HepG2 (cell line): ENCODE data around the gene ZFP36L2. TPM values are rescaled to one million over a fixed set of nuclear protein-coding genes. Genes with fewer than 3 reads are reported as not detected.

Experiments used
- ATF1 ChIP-seq: IDR thresholded peaks from 2 replicates; pipeline ENCODE4 v1.6.1; 2016; ENCODE audit warnings: mild to moderate bottlenecking, control low read depth
- CBX5 ChIP-seq: sonication (generic); formaldehyde crosslinking; IDR thresholded peaks from 2 replicates; pipeline ENCODE4 v1.4.0; 2020; ENCODE audit warnings: missing genetic modification reagents, borderline replicate concordance
- CHD4 ChIP-seq: fragments of 200-600 bp; sonication (generic); IDR thresholded peaks from 2 replicates; pipeline ENCODE4 v1.7.0; 2017; ENCODE audit warnings: mild to moderate bottlenecking, low read length, borderline replicate concordance
- CREB1 ChIP-seq, 2 experiments: fragments of 450-650 bp in 1 of 2; IDR thresholded peaks; 2 replicates each; pipeline ENCODE4 v1.6.1; 2016 to 2017; ENCODE audit warnings: control low read depth in 1 of 2, mild to moderate bottlenecking in 1 of 2, missing compliant biosample characterization in 1 of 2, missing genetic modification characterization in 1 of 2
- DMAP1 ChIP-seq: IDR thresholded peaks from 2 replicates; pipeline ENCODE4 v1.6.1; 2016
- GATA4 ChIP-seq: sonication (generic); IDR thresholded peaks from 2 replicates; pipeline ENCODE4 v1.6.1; 2016; ENCODE audit warnings: antibody characterized with exemption, low read depth, borderline replicate concordance
- KLF6 ChIP-seq: IDR thresholded peaks from 2 replicates; pipeline ENCODE4 v1.8.0; 2016; ENCODE audit warnings: missing biosample characterization, missing genetic modification reagents
- PAX8 ChIP-seq: sonication (generic); formaldehyde crosslinking; IDR thresholded peaks from 2 replicates; pipeline ENCODE4 v1.8.0; 2022; ENCODE audit warnings: mild to moderate bottlenecking, missing genetic modification reagents, borderline replicate concordance
- PHF5A ChIP-seq: IDR thresholded peaks from one replicate; pipeline ENCODE4 v1.6.1; 2018; ENCODE audit warnings: low read depth, missing genetic modification reagents; ENCODE audit not compliant: unreplicated experiment
- RXRA ChIP-seq: sonication (generic); formaldehyde crosslinking; IDR thresholded peaks from 2 replicates; pipeline ENCODE4 v1.5.1; 2020; ENCODE audit warnings: missing genetic modification reagents
- SPEN ChIP-seq: sonication (generic); formaldehyde crosslinking; IDR thresholded peaks from 2 replicates; pipeline ENCODE4 v1.5.1; 2020; ENCODE audit warnings: low read depth, mild to moderate bottlenecking, missing genetic modification reagents
- SRSF1 ChIP-seq: fragments of 200-400 bp; formaldehyde crosslinking; optimal IDR thresholded peaks from 2 replicates; pipeline ENCODE3; 2017; ENCODE audit warnings: mild to moderate bottlenecking, low read depth, low read length, moderate library complexity
- ZNF296 ChIP-seq: sonication (generic); formaldehyde crosslinking; conservative IDR thresholded peaks from 2 replicates; pipeline ENCODE4 v1.5.0; 2020; ENCODE audit warnings: mild to moderate bottlenecking, missing genetic modification reagents
- ZNF367 ChIP-seq: sonication (generic); formaldehyde crosslinking; IDR thresholded peaks from 2 replicates; pipeline ENCODE4 v1.4.0; 2020; ENCODE audit warnings: missing genetic modification reagents, borderline replicate concordance
- ZNF484 ChIP-seq: sonication (generic); formaldehyde crosslinking; IDR thresholded peaks from 2 replicates; pipeline ENCODE4 v1.5.1; 2020; ENCODE audit warnings: mild to moderate bottlenecking, low read depth, missing genetic modification reagents, borderline replicate concordance
- ZNF607 ChIP-seq: sonication (generic); formaldehyde crosslinking; IDR thresholded peaks from 2 replicates; pipeline ENCODE4 v1.5.1; 2020; ENCODE audit warnings: missing genetic modification reagents, mild to moderate bottlenecking, borderline replicate concordance
- ZNF746 ChIP-seq: sonication (generic); formaldehyde crosslinking; IDR thresholded peaks from 2 replicates; pipeline ENCODE4 v1.8.0; 2022; ENCODE audit warnings: mild to moderate bottlenecking, missing genetic modification reagents
- ZNF83 ChIP-seq: sonication (generic); formaldehyde crosslinking; IDR thresholded peaks from 2 replicates; pipeline ENCODE4 v1.4.0; 2020; ENCODE audit warnings: missing genetic modification reagents, mild to moderate bottlenecking, borderline replicate concordance
- polyA plus RNA-seq, 8 experiments: library from polyadenylated mRNA; depleted of rRNA in 3 of 8; stranded (reverse) in 7 of 8; unstranded in 1 of 8; fragments of >200 nt; fragmentation: Illumina TruSeq in 4 of 8; extraction: Trizol in 4 of 8; gene quantifications; 2 replicates each; pipeline versions ENCODE4 v1.2.1 to v1.2.3, GENCODE V29; 2011 to 2016; ENCODE audit warnings: low read depth in 4 of 8, missing spikeins in 1 of 8, mixed read lengths in 1 of 8; ENCODE audit not compliant: insufficient read depth in 1 of 8
- total RNA-seq, 5 experiments: library from RNA; depleted of rRNA; stranded (reverse); fragments of >200 nt; fragmentation: Illumina TruSeq; extraction: Trizol; gene quantifications; 2 replicates each; pipeline ENCODE4 v1.2.3, GENCODE V29; 2016; ENCODE audit warnings: low read depth in 1 of 5
- TF ChIP-seq, protein P1 (sequence below): sonication (generic); formaldehyde crosslinking; IDR thresholded peaks from 2 replicates; pipeline ENCODE4 v1.4.0; 2020; ENCODE audit warnings: missing genetic modification reagents, borderline replicate concordance
- TF ChIP-seq, protein P2 (sequence below): sonication (generic); formaldehyde crosslinking; IDR thresholded peaks from 2 replicates; pipeline ENCODE4 v1.9.0; 2021; ENCODE audit warnings: missing genetic modification reagents, mild to moderate bottlenecking, borderline replicate concordance
- TF ChIP-seq, protein P3 (sequence below): sonication (generic); formaldehyde crosslinking; conservative IDR thresholded peaks from 2 replicates; pipeline ENCODE4 v1.5.0; 2020; ENCODE audit warnings: missing genetic modification reagents

Gene ZFP36L2
- total and polyA plus RNA-seq, 2 of the 13 experiments (the other 11 are each of a cell fraction or from before 2014, with no cell fraction given), result 11.2 to 21.8 TPM

DNA sequence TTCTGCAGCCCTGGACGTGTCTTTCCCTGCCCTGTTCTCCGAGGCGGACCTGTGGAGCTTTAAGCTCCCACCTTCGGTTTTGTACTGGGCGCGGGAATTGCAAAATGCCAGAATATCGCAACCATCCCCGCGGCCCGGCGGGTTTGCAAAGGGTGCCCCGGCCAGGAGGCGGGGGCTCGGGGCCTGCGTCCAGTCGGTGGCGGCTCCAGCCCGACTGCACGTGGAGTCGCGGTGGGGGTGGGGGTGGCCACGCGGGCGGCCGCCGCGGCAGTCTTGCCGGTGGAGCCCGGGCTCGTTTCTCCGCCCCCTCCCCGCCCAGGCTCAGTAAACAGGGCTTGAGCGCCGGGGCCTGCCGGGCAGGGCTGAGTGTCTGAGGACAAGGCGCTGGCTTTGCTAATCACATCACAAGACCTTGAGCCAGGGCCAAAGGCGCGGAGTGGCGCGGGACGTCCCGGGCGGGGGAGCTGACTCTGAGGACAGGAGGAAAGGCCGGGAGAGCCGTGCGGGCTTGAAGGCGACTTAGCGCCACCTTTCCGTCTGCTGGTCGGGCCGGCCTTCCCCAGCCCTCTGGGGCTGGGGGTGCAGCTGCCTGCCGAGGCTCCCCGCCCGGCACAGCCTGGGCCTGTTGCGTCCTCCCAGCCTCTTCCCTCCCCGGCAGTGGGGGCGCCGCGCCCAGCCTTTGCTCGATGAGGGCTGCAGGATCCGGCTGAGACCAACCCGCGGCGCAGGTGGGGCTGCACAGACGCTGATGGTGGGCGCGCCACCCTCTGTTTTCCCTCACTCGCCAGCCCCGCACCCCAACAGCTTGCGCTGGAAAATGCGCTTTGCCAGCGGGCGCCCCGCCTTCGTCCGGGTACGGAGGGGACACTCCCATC is 786 bp upstream of the ZFP36L2 start (continued):
- TF ChIP-seq ZNF484 (CRISPR knock-in tag) (no peak), ATF1 (CRISPR knock-in tag) (no peak), ZNF367 (CRISPR knock-in tag) (no peak), GATA4 (no peak; the same call in 1 of the 2 replicates), SRSF1 (no peak), DMAP1 (peak; percentile 98), SPEN (no peak; the same call in none of the 2 replicates), ZNF296 (CRISPR knock-in tag) (peak; percentile 58; the same call in 1 of the 2 replicates), PAX8 (CRISPR knock-in tag) (peak; percentile 76), ZNF83 (peak; percentile 17; the same call in 1 of the 2 replicates), CBX5 (CRISPR knock-in tag) (peak; percentile 10; the same call in 1 of the 2 replicates), RXRA (CRISPR knock-in tag) (peak; percentile 60), PHF5A (CRISPR knock-in tag) (no peak), CREB1 (IDR thresholded peaks at IDR 0.05) (no peak), CREB1 (CRISPR knock-in tag; IDR thresholded peaks at IDR 0.05) (no peak), KLF6 (CRISPR knock-in tag) (peak; percentile 96), ZNF607 (CRISPR knock-in tag) (no peak; the same call in 1 of the 2 replicates), CHD4 (no peak), ZNF746 (CRISPR knock-in tag) (peak; percentile 90)
- TF ChIP-seq, protein P1, sequence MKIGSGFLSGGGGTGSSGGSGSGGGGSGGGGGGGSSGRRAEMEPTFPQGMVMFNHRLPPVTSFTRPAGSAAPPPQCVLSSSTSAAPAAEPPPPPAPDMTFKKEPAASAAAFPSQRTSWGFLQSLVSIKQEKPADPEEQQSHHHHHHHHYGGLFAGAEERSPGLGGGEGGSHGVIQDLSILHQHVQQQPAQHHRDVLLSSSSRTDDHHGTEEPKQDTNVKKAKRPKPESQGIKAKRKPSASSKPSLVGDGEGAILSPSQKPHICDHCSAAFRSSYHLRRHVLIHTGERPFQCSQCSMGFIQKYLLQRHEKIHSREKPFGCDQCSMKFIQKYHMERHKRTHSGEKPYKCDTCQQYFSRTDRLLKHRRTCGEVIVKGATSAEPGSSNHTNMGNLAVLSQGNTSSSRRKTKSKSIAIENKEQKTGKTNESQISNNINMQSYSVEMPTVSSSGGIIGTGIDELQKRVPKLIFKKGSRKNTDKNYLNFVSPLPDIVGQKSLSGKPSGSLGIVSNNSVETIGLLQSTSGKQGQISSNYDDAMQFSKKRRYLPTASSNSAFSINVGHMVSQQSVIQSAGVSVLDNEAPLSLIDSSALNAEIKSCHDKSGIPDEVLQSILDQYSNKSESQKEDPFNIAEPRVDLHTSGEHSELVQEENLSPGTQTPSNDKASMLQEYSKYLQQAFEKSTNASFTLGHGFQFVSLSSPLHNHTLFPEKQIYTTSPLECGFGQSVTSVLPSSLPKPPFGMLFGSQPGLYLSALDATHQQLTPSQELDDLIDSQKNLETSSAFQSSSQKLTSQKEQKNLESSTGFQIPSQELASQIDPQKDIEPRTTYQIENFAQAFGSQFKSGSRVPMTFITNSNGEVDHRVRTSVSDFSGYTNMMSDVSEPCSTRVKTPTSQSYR, result peak; percentile 89
- TF ChIP-seq, protein P2, sequence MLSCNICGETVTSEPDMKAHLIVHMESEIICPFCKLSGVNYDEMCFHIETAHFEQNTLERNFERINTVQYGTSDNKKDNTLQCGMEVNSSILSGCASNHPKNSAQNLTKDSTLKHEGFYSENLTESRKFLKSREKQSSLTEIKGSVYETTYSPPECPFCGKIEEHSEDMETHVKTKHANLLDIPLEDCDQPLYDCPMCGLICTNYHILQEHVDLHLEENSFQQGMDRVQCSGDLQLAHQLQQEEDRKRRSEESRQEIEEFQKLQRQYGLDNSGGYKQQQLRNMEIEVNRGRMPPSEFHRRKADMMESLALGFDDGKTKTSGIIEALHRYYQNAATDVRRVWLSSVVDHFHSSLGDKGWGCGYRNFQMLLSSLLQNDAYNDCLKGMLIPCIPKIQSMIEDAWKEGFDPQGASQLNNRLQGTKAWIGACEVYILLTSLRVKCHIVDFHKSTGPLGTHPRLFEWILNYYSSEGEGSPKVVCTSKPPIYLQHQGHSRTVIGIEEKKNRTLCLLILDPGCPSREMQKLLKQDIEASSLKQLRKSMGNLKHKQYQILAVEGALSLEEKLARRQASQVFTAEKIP, result no peak
- TF ChIP-seq, protein P3, sequence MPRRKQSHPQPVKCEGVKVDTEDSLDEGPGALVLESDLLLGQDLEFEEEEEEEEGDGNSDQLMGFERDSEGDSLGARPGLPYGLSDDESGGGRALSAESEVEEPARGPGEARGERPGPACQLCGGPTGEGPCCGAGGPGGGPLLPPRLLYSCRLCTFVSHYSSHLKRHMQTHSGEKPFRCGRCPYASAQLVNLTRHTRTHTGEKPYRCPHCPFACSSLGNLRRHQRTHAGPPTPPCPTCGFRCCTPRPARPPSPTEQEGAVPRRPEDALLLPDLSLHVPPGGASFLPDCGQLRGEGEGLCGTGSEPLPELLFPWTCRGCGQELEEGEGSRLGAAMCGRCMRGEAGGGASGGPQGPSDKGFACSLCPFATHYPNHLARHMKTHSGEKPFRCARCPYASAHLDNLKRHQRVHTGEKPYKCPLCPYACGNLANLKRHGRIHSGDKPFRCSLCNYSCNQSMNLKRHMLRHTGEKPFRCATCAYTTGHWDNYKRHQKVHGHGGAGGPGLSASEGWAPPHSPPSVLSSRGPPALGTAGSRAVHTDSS (CRISPR knock-in tag), result no peak; the same call in 1 of the 2 replicates
